GM12865 (cell line): ENCODE results near the gene TBL3.
A peak's percentile ranks its signal among the peaks of the same experiment; 100 is the strongest.

Experiments used
- DNase-seq: peaks from one replicate; pipeline ENCODE4 v3.0.0; 2010; ENCODE audit warnings: low read depth
- H3K4me3 ChIP-seq: 2 replicates; pipeline ENCODE4 v1.5.1; 2011; ENCODE audit warnings: mild to moderate bottlenecking, low read depth, low read length, control low read depth
- TF ChIP-seq, protein P1 (sequence below): IDR thresholded peaks from 2 replicates; pipeline ENCODE4 v1.5.1; 2011; ENCODE audit warnings: low read length, control low read depth, low read depth, inconsistent platforms; ENCODE audit not compliant: insufficient read depth; ENCODE audit errors: missing control alignments

Gene TBL3

DNA sequence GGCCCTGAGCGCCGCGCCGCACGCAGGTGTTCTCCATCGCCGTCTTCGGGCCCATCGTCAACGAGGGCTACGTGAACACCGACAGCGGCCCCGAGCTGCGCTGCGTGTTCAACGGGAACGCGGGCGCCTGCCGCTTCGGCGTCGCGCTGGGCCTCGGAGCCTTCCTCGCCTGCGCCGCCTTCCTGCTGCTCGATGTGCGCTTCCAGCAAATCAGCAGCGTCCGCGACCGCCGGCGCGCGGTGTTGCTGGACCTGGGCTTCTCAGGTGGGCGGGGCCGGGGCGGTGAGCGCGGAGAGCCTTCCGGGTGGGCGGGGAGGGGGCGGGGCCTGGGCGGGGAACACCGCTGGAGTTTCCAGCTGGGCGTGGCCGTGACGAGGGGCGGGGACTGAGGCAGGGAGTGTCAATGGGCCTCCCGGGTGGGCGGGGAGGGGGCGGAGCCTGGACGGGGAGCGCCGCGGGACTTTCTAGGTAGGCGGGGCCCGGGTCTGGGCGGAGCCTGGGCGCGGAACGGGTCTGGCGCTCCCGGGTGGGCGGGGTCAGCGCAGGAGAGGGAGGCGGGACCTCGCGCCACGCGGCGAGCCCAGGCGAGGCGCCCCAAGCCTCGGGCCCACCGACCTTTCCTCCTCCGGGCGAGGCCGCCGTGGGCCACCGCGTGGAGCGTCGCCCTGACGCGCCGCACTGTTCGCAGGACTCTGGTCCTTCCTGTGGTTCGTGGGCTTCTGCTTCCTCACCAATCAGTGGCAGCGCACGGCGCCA is 20.3 kb downstream of the TBL3 start:
- peak; percentile 97 for DNase-seq
- TF ChIP-seq, protein P1, sequence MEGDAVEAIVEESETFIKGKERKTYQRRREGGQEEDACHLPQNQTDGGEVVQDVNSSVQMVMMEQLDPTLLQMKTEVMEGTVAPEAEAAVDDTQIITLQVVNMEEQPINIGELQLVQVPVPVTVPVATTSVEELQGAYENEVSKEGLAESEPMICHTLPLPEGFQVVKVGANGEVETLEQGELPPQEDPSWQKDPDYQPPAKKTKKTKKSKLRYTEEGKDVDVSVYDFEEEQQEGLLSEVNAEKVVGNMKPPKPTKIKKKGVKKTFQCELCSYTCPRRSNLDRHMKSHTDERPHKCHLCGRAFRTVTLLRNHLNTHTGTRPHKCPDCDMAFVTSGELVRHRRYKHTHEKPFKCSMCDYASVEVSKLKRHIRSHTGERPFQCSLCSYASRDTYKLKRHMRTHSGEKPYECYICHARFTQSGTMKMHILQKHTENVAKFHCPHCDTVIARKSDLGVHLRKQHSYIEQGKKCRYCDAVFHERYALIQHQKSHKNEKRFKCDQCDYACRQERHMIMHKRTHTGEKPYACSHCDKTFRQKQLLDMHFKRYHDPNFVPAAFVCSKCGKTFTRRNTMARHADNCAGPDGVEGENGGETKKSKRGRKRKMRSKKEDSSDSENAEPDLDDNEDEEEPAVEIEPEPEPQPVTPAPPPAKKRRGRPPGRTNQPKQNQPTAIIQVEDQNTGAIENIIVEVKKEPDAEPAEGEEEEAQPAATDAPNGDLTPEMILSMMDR = no peak
- peak overlapping the region; percentile 76 for H3K4me3 ChIP-seq

DNA sequence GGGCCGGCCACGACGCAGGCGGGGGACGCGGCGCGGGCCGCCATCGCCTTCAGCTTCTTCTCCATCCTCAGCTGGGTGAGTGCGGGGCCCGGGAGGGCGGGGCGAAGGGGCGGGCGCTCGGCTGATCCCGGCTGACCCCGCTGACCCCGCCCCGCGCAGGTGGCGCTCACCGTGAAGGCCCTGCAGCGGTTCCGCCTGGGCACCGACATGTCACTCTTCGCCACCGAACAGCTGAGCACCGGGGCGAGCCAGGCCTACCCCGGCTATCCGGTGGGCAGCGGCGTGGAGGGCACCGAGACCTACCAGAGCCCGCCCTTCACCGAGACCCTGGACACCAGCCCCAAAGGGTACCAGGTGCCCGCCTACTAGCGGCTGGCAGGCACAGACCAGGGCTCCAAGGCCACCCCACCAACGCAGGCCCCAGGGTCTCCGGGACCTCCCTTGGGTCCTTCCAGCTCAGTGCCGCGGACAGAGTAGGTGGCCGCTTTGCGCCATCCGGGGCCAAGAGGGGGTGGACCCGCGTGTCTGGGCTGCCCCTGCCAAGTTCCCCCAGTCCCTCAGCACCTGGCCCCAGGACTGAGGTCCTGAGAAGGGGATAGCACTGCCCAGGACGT is 21.0 kb downstream of the TBL3 start:
- TF ChIP-seq, protein P1 = no peak
- H3K4me3 ChIP-seq = no peak overlapping the region
- DNase-seq = no peak

DNA sequence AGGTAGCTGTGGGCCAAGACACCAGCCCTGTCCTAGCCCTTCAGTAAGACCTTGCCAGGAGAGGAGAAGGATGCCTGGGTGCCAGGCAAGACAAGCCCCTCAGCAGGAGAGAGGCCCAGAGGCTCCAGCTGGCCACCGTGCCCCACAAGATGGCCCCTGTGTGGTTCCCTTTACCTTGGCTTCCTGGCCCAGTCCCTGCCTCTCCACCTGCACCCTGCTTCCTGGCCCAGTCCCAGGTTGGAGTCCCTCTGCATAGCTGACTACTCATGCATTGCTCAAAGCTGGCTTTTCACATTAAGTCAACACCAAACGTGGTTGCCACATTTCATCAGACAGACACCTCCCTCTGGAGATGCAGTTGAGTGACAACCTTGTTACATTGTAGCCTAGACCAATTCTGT is 21.9 kb downstream of the TBL3 start:
- no peak overlapping the region for H3K4me3 ChIP-seq
- TF ChIP-seq, protein P1 = no peak
- DNase-seq = no peak

DNA sequence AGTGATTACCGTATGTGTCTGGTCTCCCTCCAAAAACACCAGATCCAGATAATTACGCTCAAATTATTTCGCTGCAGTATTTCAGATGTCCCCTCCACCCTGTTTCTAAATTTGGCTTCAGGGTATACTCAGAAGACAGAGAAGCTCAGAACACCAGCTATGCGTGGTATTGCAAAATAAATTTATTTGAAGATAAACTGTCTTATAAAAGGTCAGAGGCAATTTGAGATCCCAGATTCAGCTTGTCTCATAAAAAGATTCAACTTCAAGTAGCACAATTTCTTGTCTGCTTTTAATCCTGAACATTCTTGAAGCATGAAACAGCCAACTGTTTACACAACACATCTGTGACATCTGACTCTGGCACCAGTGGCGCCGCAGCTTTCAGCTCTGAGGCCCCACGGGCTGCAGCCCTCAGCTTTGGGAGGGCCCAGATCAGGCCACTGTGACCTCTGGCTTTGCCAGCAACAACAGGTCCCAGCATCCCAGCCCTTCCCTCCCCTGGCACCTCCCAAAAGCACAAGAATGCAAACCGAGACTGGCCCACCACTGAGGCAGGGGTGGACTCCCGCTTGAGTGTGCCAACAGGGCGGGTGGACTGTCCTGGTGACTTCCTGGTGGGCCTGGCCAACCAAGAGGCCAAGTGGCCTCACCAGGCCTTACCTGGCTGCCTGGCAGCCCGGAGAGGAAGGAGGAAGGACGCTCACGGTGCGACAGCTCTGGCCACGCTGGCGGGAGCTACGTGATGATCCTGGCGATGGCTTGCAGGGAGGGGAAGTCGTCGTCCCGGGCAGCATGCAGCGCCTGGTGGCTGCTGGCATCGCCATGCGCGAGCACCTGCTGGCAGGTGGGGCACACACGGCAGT is 25.9 kb downstream of the TBL3 start:
- DNase-seq = no peak
- TF ChIP-seq, protein P1 = no peak
- no peak overlapping the region for H3K4me3 ChIP-seq

DNA sequence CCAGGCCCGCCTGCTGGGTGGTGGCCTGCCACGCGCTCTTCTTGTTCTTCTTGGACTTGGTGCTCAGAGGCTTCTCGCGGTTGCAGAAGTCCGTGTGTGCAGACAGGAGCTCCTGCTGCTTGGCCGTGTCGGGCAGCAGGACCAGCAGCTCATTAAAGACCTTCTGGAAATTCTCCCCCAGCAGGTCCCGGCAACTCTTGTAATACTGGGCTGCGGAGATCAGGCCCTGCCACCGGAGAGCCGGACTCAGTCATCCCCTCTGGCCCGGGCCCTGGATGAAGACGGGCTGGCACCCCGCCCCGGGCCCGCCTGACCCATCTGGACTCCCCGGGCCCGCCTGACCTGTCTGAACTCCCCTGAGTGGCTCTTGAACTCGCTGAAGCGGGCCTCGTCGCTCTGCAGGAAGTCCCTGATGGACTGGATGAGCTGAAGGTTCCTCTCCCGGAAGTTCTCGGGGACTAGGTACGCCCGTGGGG is 26.5 kb downstream of the TBL3 start:
- TF ChIP-seq, protein P1 = no peak
- no peak overlapping the region for H3K4me3 ChIP-seq
- no peak for DNase-seq

DNA sequence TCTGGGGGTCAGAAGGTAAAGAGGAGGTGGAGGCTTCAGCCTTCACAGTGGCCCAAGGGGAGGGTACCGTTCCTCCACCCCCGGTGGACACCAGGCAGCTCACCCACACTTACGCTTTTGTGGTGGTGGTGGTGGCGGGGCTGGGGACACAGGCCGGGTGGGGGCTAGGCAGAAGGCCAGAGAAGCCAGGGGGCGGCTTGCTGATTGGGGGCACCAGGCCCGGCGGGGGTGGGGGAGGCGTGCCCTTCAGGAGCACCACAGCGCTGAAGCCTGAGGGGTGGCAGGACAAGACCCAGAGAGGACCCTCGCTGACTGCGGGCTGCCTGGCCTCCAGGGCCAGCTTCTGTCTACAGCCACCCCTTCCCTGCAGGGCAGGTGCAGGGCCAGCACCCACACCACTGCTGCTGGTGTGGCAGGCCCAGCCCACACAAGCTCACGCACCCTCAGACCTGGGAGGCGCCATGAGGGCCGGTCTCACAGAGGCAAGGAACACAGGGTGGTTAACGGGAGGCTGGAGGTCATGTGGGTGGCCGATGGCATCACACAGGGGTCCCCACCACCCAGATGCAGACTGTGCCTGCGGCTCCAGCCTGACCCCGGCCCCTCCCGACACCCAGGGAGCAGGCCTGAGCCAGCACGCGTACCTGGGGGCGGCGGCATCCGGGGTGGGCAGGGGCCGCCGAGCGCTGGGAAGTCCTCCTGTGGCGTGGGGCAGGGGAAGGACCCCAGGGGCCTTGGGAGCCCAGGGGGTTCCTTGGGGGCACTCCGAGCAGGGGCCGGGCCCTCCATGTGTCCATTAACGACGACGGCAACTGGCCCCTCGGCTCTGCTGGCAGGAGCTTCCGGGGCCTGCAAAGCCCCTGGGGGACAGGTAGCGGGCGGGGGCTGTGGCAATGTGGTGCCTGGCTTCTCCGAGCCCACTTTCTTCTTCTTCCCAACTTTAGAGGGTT is 27.3 kb downstream of the TBL3 start:
- no peak for DNase-seq
- TF ChIP-seq, protein P1 = no peak
- H3K4me3 ChIP-seq = no peak overlapping the region
